Upper lobe of left lung (tissue), 4 donors: ENCODE results near the gene KRT76.

Experiments used
- CTCF ChIP-seq, 6 experiments: fragments of 450-650 bp in 4 of 6; fragments of 200-600 bp in 2 of 6; sonication (generic) in 2 of 6; IDR thresholded peaks; one replicate each; pipeline ENCODE4 v1.5.1; 2016 to 2019; ENCODE audit warnings: antibody characterized with exemption in 6 of 6
- EP300 ChIP-seq, 4 donors: sonication (generic); formaldehyde crosslinking; IDR thresholded peaks; one replicate each; pipeline ENCODE4 v1.5.1; 2017; ENCODE audit warnings: antibody characterized with exemption in 4 of 4, control low read depth in 2 of 4
- POLR2A ChIP-seq, 4 donors: fragments of 450-650 bp; IDR thresholded peaks; one replicate each; pipeline ENCODE4 v1.5.1; 2016 to 2017; ENCODE audit warnings: antibody characterized with exemption in 4 of 4, mild to moderate bottlenecking in 2 of 4
- POLR2AphosphoS5 ChIP-seq, 2 donors: sonication (generic); formaldehyde crosslinking; IDR thresholded peaks; one replicate each; pipeline ENCODE4 v1.5.1; 2017; ENCODE audit warnings: antibody characterized with exemption in 2 of 2

GRCh38 chr12:52761802-52762201 is 15.3 kb downstream of the KRT76 start:
- TF ChIP-seq CTCF (IDR thresholded peaks at IDR 0.05) (no peak), POLR2A (IDR thresholded peaks at IDR 0.05) (no peak), POLR2AphosphoS5 (IDR thresholded peaks at IDR 0.05) (no peak), EP300 (IDR thresholded peaks at IDR 0.05) (no peak)
